H1 (cell line): ENCODE measurements around the gene MMAB.

Experiments used
- ATF3 ChIP-seq: IDR thresholded peaks from 2 replicates; pipeline ENCODE4 v1.6.1; 2011; ENCODE audit warnings: low read depth, mild to moderate bottlenecking, low read length; ENCODE audit not compliant: insufficient read depth
- CHD2 ChIP-seq: IDR thresholded peaks from 2 replicates; pipeline ENCODE4 v1.6.1; 2012; ENCODE audit warnings: low read length, improper control_type of control experiment
- CTCF ChIP-seq, 3 experiments: IDR thresholded peaks; 1 replicate in 2 of 3; 2 replicates in 1 of 3; pipeline versions ENCODE4 v1.5.1 to v1.6.1; 2011; ENCODE audit warnings: low read length in 3 of 3, mild to moderate bottlenecking in 3 of 3, inconsistent platforms in 2 of 3, low read depth in 1 of 3, moderate library complexity in 1 of 3; ENCODE audit not compliant: insufficient read depth in 1 of 3; ENCODE audit errors: control extremely low read depth in 1 of 3
- EP300 ChIP-seq, 2 experiments: IDR thresholded peaks; 1 replicate in 1 of 2; 2 replicates in 1 of 2; pipeline ENCODE4 v1.6.1; 2011 to 2012; ENCODE audit warnings: low read depth in 2 of 2, low read length in 2 of 2, mild to moderate bottlenecking in 2 of 2, borderline replicate concordance in 1 of 2, inconsistent platforms in 1 of 2, moderate library complexity in 1 of 2
- HDAC2 ChIP-seq, 2 experiments: fragments of 300-600 bp in 1 of 2; sonication (generic) in 1 of 2; IDR thresholded peaks; 2 replicates each; pipeline ENCODE4 v1.6.1; 2011 to 2012; ENCODE audit warnings: low read depth in 2 of 2, low read length in 2 of 2, mild to moderate bottlenecking in 2 of 2, moderate library complexity in 2 of 2, borderline replicate concordance in 1 of 2, inconsistent platforms in 1 of 2
- MAFK ChIP-seq: IDR thresholded peaks from 2 replicates; pipeline ENCODE4 v1.6.1; 2012; ENCODE audit warnings: low read depth, mild to moderate bottlenecking, improper control_type of control experiment, low read length
- POLR2A ChIP-seq, 2 experiments: IDR thresholded peaks; 1 replicate in 1 of 2; 2 replicates in 1 of 2; pipeline ENCODE4 v1.6.1; 2011; ENCODE audit warnings: low read depth in 2 of 2, low read length in 2 of 2, mild to moderate bottlenecking in 2 of 2; ENCODE audit errors: control extremely low read depth in 1 of 2
- POLR2AphosphoS5 ChIP-seq: IDR thresholded peaks from 2 replicates; pipeline ENCODE4 v1.6.1; 2011; ENCODE audit warnings: low read depth, low read length
- RFX5 ChIP-seq: IDR thresholded peaks from 2 replicates; pipeline ENCODE4 v1.6.1; 2011; ENCODE audit warnings: low read depth, low read length, improper control_type of control experiment, borderline replicate concordance
- SP2 ChIP-seq: IDR thresholded peaks from 2 replicates; pipeline ENCODE4 v1.6.1; 2012; ENCODE audit warnings: mild to moderate bottlenecking, low read length, inconsistent platforms
- TAF1 ChIP-seq: IDR thresholded peaks from 2 replicates; pipeline ENCODE4 v1.6.1; 2011; ENCODE audit warnings: mild to moderate bottlenecking, low read depth, low read length

- TF ChIP-seq TAF1 (no peak), CHD2 (no peak), POLR2A (IDR thresholded peaks at IDR 0.05; ENCODE audit: control extremely low read depth in 1 of 2, low read depth in 2 of 2, low read length in 2 of 2) (no peak), ATF3 (no peak), MAFK (no peak), POLR2AphosphoS5 (no peak), CTCF (IDR thresholded peaks at IDR 0.05; ENCODE audit: control extremely low read depth in 1 of 3, insufficient read depth in 1 of 3, low read depth in 1 of 3, low read length in 3 of 3) (no peak), HDAC2 (IDR thresholded peaks at IDR 0.05; ENCODE audit: borderline replicate concordance in 1 of 2, low read depth in 2 of 2, low read length in 2 of 2) (no peak), EP300 (IDR thresholded peaks at IDR 0.05; ENCODE audit: borderline replicate concordance in 1 of 2, low read depth in 2 of 2, low read length in 2 of 2) (no peak), SP2 (no peak), RFX5 (no peak)
Observed at GRCh38 chr12:109607618-109608017, 34.3 kb upstream of the MMAB start.
